IMR-90 (cell line): ENCODE results near the gene MORN4. TPM values are rescaled to one million over a fixed set of nuclear protein-coding genes. Genes with fewer than 3 reads are reported as not detected.
A peak's percentile ranks its signal among the peaks of the same experiment; 100 is the strongest.

Source experiments
- ATAC-seq: fragments of 200-7000 bp; cut with Tn5 transposase; 2 replicates; pipeline ENCODE4 v1.9.1; 2020; ENCODE audit warnings: low read depth, mild to moderate bottlenecking, moderate library complexity
- BruUV-seq: library from RNA; stranded (reverse); fragments of 400-500 nt; replicated peaks from 2 replicates; lab custom pipeline; 2021; lab: Mats Ljungman, UMichigan
- CTCF ChIA-PET: fragments of 300-600 bp; formaldehyde crosslinking; extraction: SDS; loops from one replicate; lab custom pipeline; 2021; ENCODE audit warnings: antibody characterized with exemption; lab: Yijun Ruan, JAX
- POLR2A ChIA-PET: fragments of 300-600 bp; sonication (Branson Sonifier 250); formaldehyde crosslinking; loops from one replicate; lab custom pipeline; 2022; ENCODE audit warnings: antibody characterized with exemption; ENCODE audit not compliant: unreplicated experiment; lab: Charles Lee
- DNase-seq: peaks from one replicate; pipeline ENCODE4 v3.0.0; 2013
- H2AFZ ChIP-seq: replicated peaks from 2 replicates; pipeline ENCODE3; 2013; ENCODE audit warnings: low read length, mild to moderate bottlenecking; ENCODE audit not compliant: poor library complexity
- H2AK5ac ChIP-seq: 2 replicates; pipeline ENCODE4 v1.6.1; 2013; ENCODE audit warnings: low read depth, low read length, inconsistent platforms
- H2AK9ac ChIP-seq: replicated peaks from 2 replicates; pipeline ENCODE3; 2013; ENCODE audit warnings: mild to moderate bottlenecking, low read depth, low read length, moderate library complexity; ENCODE audit not compliant: poor library complexity
- H2BK120ac ChIP-seq: 2 replicates; pipeline ENCODE4 v1.6.1; 2013; ENCODE audit warnings: low read depth, low read length, inconsistent platforms
- H2BK15ac ChIP-seq: 3 replicates; pipeline ENCODE4 v1.6.1; 2013; ENCODE audit warnings: low read depth, low read length, inconsistent platforms
- H2BK20ac ChIP-seq: 2 replicates; pipeline ENCODE4 v1.6.1; 2013; ENCODE audit warnings: low read depth, mild to moderate bottlenecking, inconsistent platforms, low read length, moderate library complexity
- H2BK5ac ChIP-seq: 2 replicates; pipeline ENCODE4 v1.6.1; 2013; ENCODE audit warnings: mild to moderate bottlenecking, low read depth, low read length, inconsistent platforms; ENCODE audit not compliant: poor library complexity, severe bottlenecking
- H3K14ac ChIP-seq: replicated peaks from 2 replicates; pipeline ENCODE4 v1.6.1; 2013; ENCODE audit warnings: low read depth, low read length, inconsistent platforms
- H3K18ac ChIP-seq: 2 replicates; pipeline ENCODE4 v1.6.1; 2013; ENCODE audit warnings: low read depth, low read length, control low read depth
- H3K23ac ChIP-seq: 2 replicates; pipeline ENCODE4 v1.6.1; 2013; ENCODE audit warnings: low read depth, low read length, inconsistent platforms
- H3K27ac ChIP-seq: 2 replicates; pipeline ENCODE4 v1.5.1; 2013; ENCODE audit warnings: mild to moderate bottlenecking, control low read depth, low read length; ENCODE audit not compliant: insufficient read depth
- H3K27me3 ChIP-seq: 2 replicates; pipeline ENCODE4 v1.6.1; 2013; ENCODE audit warnings: low read length; ENCODE audit not compliant: control insufficient read depth, insufficient read depth
- H3K36me3 ChIP-seq: 2 replicates; pipeline ENCODE4 v1.6.1; 2013; ENCODE audit warnings: low read length, mixed read lengths; ENCODE audit not compliant: control insufficient read depth, insufficient read depth
- H3K4ac ChIP-seq: 2 replicates; pipeline ENCODE4 v1.6.1; 2013; ENCODE audit warnings: low read depth, low read length, inconsistent platforms
- H3K4me1 ChIP-seq: 2 replicates; pipeline ENCODE4 v1.6.1; 2013; ENCODE audit warnings: low read length, mixed read lengths; ENCODE audit not compliant: control insufficient read depth, insufficient read depth
- H3K4me2 ChIP-seq: 2 replicates; pipeline ENCODE4 v1.6.1; 2013; ENCODE audit warnings: low read depth, mild to moderate bottlenecking, control low read depth, low read length, moderate library complexity
- H3K4me3 ChIP-seq: 2 replicates; pipeline ENCODE4 v1.5.1; 2013; ENCODE audit warnings: low read depth, mild to moderate bottlenecking, control low read depth, low read length, moderate library complexity; ENCODE audit not compliant: insufficient read depth
- H3K56ac ChIP-seq: 2 replicates; pipeline ENCODE4 v1.6.1; 2013; ENCODE audit warnings: low read length, inconsistent platforms; ENCODE audit not compliant: insufficient read depth; ENCODE audit errors: extremely low read depth
- H3K79me1 ChIP-seq, 2 experiments: 2 replicates each; pipeline ENCODE4 v1.6.1; 2013; ENCODE audit warnings: low read length in 2 of 2, inconsistent platforms in 1 of 2, low read depth in 1 of 2
- H3K9ac ChIP-seq: 2 replicates; pipeline ENCODE4 v1.6.1; 2013; ENCODE audit warnings: low read depth, low read length, control low read depth
- H3K9me1 ChIP-seq: 2 replicates; pipeline ENCODE4 v1.6.1; 2013; ENCODE audit warnings: low read length, inconsistent platforms; ENCODE audit not compliant: insufficient read depth
- H3K9me3 ChIP-seq: 2 replicates; pipeline ENCODE4 v1.6.1; 2013; ENCODE audit warnings: low read length; ENCODE audit not compliant: control insufficient read depth, insufficient read depth
- H4K20me1 ChIP-seq: 2 replicates; pipeline ENCODE4 v1.6.1; 2013; ENCODE audit warnings: low read length, inconsistent platforms; ENCODE audit not compliant: insufficient read depth
- H4K5ac ChIP-seq: 2 replicates; pipeline ENCODE4 v1.6.1; 2013; ENCODE audit warnings: mild to moderate bottlenecking, low read depth, low read length, control low read depth
- H4K8ac ChIP-seq, 2 experiments: 2 replicates each; pipeline ENCODE4 v1.6.1; 2013; ENCODE audit warnings: low read depth in 2 of 2, low read length in 2 of 2, control low read depth in 1 of 2, inconsistent platforms in 1 of 2
- H4K91ac ChIP-seq: 2 replicates; pipeline ENCODE4 v1.6.1; 2013; ENCODE audit warnings: low read depth, low read length, inconsistent platforms; ENCODE audit not compliant: insufficient read depth
- BHLHE40 ChIP-seq: fragments of 150-350 bp; IDR thresholded peaks from 2 replicates; pipeline ENCODE4 v1.6.1; 2016; ENCODE audit warnings: mild to moderate bottlenecking, low read depth, low read length
- CHD1 ChIP-seq: IDR thresholded peaks from 2 replicates; pipeline ENCODE4 v1.6.1; 2012; ENCODE audit warnings: low read depth, low read length, improper control_type of control experiment
- FOS ChIP-seq: fragments of 150-350 bp; IDR thresholded peaks from 2 replicates; pipeline ENCODE4 v1.6.1; 2016; ENCODE audit warnings: low read depth, low read length
- MAFK ChIP-seq: IDR thresholded peaks from 2 replicates; pipeline ENCODE4 v1.6.1; 2012; ENCODE audit warnings: low read depth, low read length, improper control_type of control experiment
- MAZ ChIP-seq: IDR thresholded peaks from 2 replicates; pipeline ENCODE4 v1.6.1; 2012; ENCODE audit warnings: low read depth, mild to moderate bottlenecking, low read length, improper control_type of control experiment, moderate library complexity, borderline replicate concordance
- MXI1 ChIP-seq: IDR thresholded peaks from 2 replicates; pipeline ENCODE4 v1.6.1; 2012; ENCODE audit warnings: low read depth, mild to moderate bottlenecking, low read length, moderate library complexity, borderline replicate concordance
- POLR2A ChIP-seq: IDR thresholded peaks from 2 replicates; pipeline ENCODE4 v1.6.1; 2012; ENCODE audit warnings: mild to moderate bottlenecking, low read depth, low read length
- RAD21 ChIP-seq: IDR thresholded peaks from 2 replicates; pipeline ENCODE4 v1.6.1; 2012; ENCODE audit warnings: low read length, improper control_type of control experiment
- SMC3 ChIP-seq: fragments of 150-350 bp; IDR thresholded peaks from 2 replicates; pipeline ENCODE4 v1.6.1; 2016; ENCODE audit warnings: low read depth, mild to moderate bottlenecking, antibody characterized with exemption, low read length, moderate library complexity
- WGBS, 2 experiments: methylation state at CpG; one replicate each; pipeline versions ENCODE4 v1.1.5 to v1.1.7; 2013; ENCODE audit warnings: missing lambda C conversion rate in 2 of 2; ENCODE audit not compliant: insufficient read length in 1 of 2; ENCODE audit errors: extremely low coverage in 2 of 2; 5-methylcytosine and 5-hydroxymethylcytosine counted together
- dilution Hi-C: fragments of 300-500 bp; cut with HindIII; formaldehyde crosslinking; loops from one replicate; pipeline ENCODE4 v1.14.3; 2018; ENCODE audit warnings: low sequenced_read_pairs; ENCODE audit not compliant: unreplicated experiment
- in situ Hi-C: fragments of 300-500 bp; cut with MboI; formaldehyde crosslinking; loops from 3 replicates; pipeline ENCODE4 v1.14.3; 2019; ENCODE audit warnings: low sequenced_read_pairs, inconsistent platforms, mixed read lengths
- intact Hi-C: fragments of 100-400 bp; cut with micrococcal nuclease; formaldehyde crosslinking; loops from 2 replicates; pipeline ENCODE4 v1.10.0; 2022
- polyA plus RNA-seq, 3 experiments: library from polyadenylated mRNA; depleted of rRNA; stranded (reverse); fragments of >200 nt; gene quantifications; 2 replicates each; pipeline ENCODE4 v1.2.3, GENCODE V29; 2012; ENCODE audit warnings: low replicate concordance in 1 of 3
- total RNA-seq: library from RNA; depleted of rRNA; stranded (reverse); fragments of >200 nt; gene quantifications from 2 replicates; pipeline ENCODE4 v1.2.3, GENCODE V29; 2012
- TF ChIP-seq, protein P1 (sequence below): fragments of 150-350 bp; IDR thresholded peaks from 2 replicates; pipeline ENCODE4 v1.6.1; 2016; ENCODE audit warnings: low read depth, mild to moderate bottlenecking, low read length, moderate library complexity, borderline replicate concordance
- TF ChIP-seq, protein P2 (sequence below): fragments of 150-350 bp; IDR thresholded peaks from 2 replicates; pipeline ENCODE4 v1.6.1; 2017; ENCODE audit warnings: mild to moderate bottlenecking, antibody characterized with exemption, low read length, low read depth

The MORN4 gene
- total and polyA plus RNA-seq, 2 of the 4 experiments (the other 2 are of a cell fraction) = 3.2 to 8.4 TPM

DNA sequence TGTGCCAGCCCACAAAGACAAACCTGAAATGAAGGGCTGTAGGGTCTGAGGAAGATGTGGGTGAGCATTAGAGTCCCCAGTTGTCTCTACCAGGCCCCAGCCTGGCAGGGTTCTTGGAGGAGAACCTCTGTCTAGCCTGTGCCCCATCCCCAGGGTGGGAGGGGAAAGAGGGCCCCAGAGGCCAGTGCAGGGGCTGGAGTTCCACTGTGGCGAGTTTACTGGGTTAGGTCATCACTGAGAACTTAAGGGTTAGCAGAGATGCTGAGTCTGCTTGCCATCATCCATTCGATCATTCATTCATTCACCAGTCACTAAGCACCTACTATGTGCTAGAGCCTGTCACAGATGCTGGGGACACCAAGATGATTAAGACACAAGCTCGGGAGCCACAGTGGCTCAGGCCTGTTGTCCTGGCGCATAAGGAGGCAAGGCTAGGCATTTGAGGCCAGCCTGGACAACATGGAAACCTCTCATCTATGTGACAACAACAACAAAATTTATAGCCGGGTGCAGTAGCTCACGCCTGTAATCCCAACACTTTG lies 58.1 kb downstream of the MORN4 start:
- Histone ChIP-seq H4K91ac (0 out of 2 replicates have a peak overlapping the region, but pooled peaks have one; percentile 24), H3K27ac (peak overlapping the region; percentile 16; the same call in 1 of the 2 replicates), H3K9me1 (peaks cover 11% of the 10 kb centered on the region), H3K36me3 (peaks cover 5% of the 10 kb centered on the region; the same call in 1 of the 2 replicates), H2BK20ac (peak overlapping the region; percentile 58; the same call in 1 of the 2 replicates), H3K9me3 (no peaks in the 10 kb centered on the region), H3K9ac (no peak overlapping the region), H2AFZ (peak overlapping the region; percentile 8), H3K4me1 (peaks cover 16% of the 10 kb centered on the region), H2BK5ac (peak overlapping the region; percentile 64), H4K8ac (peak overlapping the region in 1 of 2 experiments; percentile 16; a peak in 1 of 4 replicates), H3K4me2 (peak overlapping the region; percentile 5; the same call in 1 of the 2 replicates), H2BK120ac (peak overlapping the region; percentile 47; the same call in 1 of the 2 replicates), H3K14ac (peak overlapping the region; percentile 13; the same call in 1 of the 2 replicates), H3K27me3 (no peaks in the 10 kb centered on the region; the same call in 1 of the 2 replicates), H3K4ac (peak overlapping the region; percentile 48), H2AK9ac (peak overlapping the region; percentile 19), H3K4me3 (no peak overlapping the region), H3K18ac (peak overlapping the region; percentile 46), H3K56ac (no peak overlapping the region), H4K20me1 (peaks cover 5% of the 10 kb centered on the region; the same call in 1 of the 2 replicates), H2AK5ac (peak overlapping the region; percentile 79), H3K23ac (peak overlapping the region; percentile 35; the same call in 1 of the 2 replicates), H3K79me1 (no peaks in the 10 kb centered on the region), H4K5ac (no peak overlapping the region), H2BK15ac (no peak overlapping the region)
- ATAC-seq = peak; percentile 13; the same call in 1 of the 2 replicates
- no peak for TF ChIP-seq MAZ
- TF ChIP-seq RAD21 = no peak
- TF ChIP-seq SMC3 = no peak
- no peak for TF ChIP-seq MAFK
- no peak for TF ChIP-seq BHLHE40
- no peak for TF ChIP-seq CHD1
- no peak for TF ChIP-seq FOS
- no peak for TF ChIP-seq POLR2A
- TF ChIP-seq, protein P1, sequence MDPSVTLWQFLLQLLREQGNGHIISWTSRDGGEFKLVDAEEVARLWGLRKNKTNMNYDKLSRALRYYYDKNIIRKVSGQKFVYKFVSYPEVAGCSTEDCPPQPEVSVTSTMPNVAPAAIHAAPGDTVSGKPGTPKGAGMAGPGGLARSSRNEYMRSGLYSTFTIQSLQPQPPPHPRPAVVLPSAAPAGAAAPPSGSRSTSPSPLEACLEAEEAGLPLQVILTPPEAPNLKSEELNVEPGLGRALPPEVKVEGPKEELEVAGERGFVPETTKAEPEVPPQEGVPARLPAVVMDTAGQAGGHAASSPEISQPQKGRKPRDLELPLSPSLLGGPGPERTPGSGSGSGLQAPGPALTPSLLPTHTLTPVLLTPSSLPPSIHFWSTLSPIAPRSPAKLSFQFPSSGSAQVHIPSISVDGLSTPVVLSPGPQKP = no peak
- TF ChIP-seq, protein P2, sequence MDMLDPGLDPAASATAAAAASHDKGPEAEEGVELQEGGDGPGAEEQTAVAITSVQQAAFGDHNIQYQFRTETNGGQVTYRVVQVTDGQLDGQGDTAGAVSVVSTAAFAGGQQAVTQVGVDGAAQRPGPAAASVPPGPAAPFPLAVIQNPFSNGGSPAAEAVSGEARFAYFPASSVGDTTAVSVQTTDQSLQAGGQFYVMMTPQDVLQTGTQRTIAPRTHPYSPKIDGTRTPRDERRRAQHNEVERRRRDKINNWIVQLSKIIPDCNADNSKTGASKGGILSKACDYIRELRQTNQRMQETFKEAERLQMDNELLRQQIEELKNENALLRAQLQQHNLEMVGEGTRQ = no peak
- TF ChIP-seq MXI1 = no peak
- intact Hi-C loops = no loop called here
- no peak for DNase-seq
- no TSS peak for BruUV-seq
- no CpG with 5 or more reads among the region's 6 CpGs for WGBS, 2 experiments
- ChIA-PET POLR2A (interaction anchor here (0.6 kb wide), 1 partner anchor 41 kb away, joined by 4 read pairs; no protein-coding TSS in a partner anchor), CTCF (interaction anchor here (0.7 to 0.8 kb wide), 2 partner anchors 66 to 101 kb away, joined by 3 read pairs; partner anchors contain the start of gene PI4K2A)
- in situ Hi-C loops = loop anchor here (10.0 kb wide), 1 partner anchor 160 kb away; the partner anchor contains the start of gene ZFYVE27
- dilution Hi-C loops = no loop called here
